A549 treated with Hydrocortisone at 1 μM for 4 hours (cell line): ENCODE results near the gene TMEM25. TPM values are rescaled to one million over a fixed set of nuclear protein-coding genes. Genes with fewer than 3 reads are reported as not detected.

Experiments
- total RNA-seq: library from RNA; stranded (reverse); fragments of 200-300 nt; extraction: Qiagen RNA extraction; gene quantifications from 5 replicates; pipeline ENCODE4 v1.2.3, GENCODE V29; 2022

The TMEM25 gene
- total RNA-seq: 0.26 to 0.68 TPM (median 0.40 TPM) in 5 replicates

GRCh38 chr11:118530683-118531596 is at the start of gene TMEM25:
TSS of gene TMEM25 (plus strand) at chr11:118531192. CDS start at chr11:118531802, 610 bp downstream.

DNA sequence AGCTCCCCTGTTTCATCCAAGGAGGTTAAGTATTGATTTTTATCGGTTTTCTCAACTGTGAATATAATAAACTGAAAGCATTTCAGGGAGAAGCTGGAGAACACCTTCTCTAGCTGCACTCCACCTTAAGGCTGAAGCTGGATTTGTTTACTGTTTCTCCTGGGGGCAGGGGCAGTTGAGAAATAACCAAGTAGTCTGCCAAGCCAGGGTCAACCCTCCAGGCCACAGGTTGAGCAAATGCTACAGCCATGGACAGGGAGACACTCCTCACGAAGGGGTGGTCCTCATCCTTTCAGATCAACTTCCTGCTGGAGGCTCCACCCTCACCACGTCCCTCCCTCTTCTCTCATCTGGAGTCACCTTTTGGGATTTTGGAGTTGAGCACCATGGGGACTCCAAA is 3.9 kb upstream of the TMEM25 start, which contains the start of gene TTC36:
TSS of gene TTC36 (plus strand) at position 366 of the 400 bp plus-strand sequence. CDS start at position 387, 21 bp downstream.

GRCh38 chr11:118572061-118572980 is 41.3 kb downstream of the TMEM25 start, which contains the start of gene ARCN1:
TSS of gene ARCN1 (plus strand) at chr11:118572409. CDS start at chr11:118572548, 139 bp downstream.

Other genes starting within 250 kb of the TMEM25 start
- gene CD3E, start 226.5 kb upstream of the TMEM25 start, total RNA-seq: not detected in 5 replicates
- not detected in 5 replicates for gene CD3D, start 188.5 kb upstream of the TMEM25 start, total RNA-seq
- not detected in 5 replicates for gene CD3G, start 186.8 kb upstream of the TMEM25 start, total RNA-seq
- 8.5 to 12.5 TPM (median 9.1 TPM) in 5 replicates for gene UBE4A, start 171.6 kb upstream of the TMEM25 start, total RNA-seq
- gene ATP5MG, start 129.6 kb upstream of the TMEM25 start, total RNA-seq: 119 to 208 TPM (median 188 TPM) in 5 replicates
- 9.3 to 19.5 TPM (median 12.7 TPM) in 5 replicates for gene KMT2A, start 94.7 kb upstream of the TMEM25 start, total RNA-seq
- gene TTC36, start 3.7 kb upstream of the TMEM25 start, total RNA-seq: not detected in 5 replicates
- gene IFT46, start 34.7 kb downstream of the TMEM25 start, total RNA-seq: 14.7 to 19.0 TPM (median 16.6 TPM) in 5 replicates
- gene ARCN1, start 41.2 kb downstream of the TMEM25 start, total RNA-seq: 82.7 to 107 TPM (median 89.9 TPM) in 5 replicates
- 7.3 to 11.2 TPM (median 8.5 TPM) in 5 replicates for gene PHLDB1, start 76.4 kb downstream of the TMEM25 start, total RNA-seq
- 0.02 TPM in 1 of 5 replicates, not detected in the others for gene TREH, start 148.5 kb downstream of the TMEM25 start, total RNA-seq